GM18909 (cell line): ENCODE results near the gene ADPRHL1.

Experiments used
- ATAC-seq: cut with Tn5 transposase; IDR thresholded peaks from one replicate; pipeline ENCODE4 v1.9.1; 2021; ENCODE audit warnings: mild to moderate bottlenecking; ENCODE audit not compliant: unreplicated experiment, poor library complexity

Gene ADPRHL1

DNA sequence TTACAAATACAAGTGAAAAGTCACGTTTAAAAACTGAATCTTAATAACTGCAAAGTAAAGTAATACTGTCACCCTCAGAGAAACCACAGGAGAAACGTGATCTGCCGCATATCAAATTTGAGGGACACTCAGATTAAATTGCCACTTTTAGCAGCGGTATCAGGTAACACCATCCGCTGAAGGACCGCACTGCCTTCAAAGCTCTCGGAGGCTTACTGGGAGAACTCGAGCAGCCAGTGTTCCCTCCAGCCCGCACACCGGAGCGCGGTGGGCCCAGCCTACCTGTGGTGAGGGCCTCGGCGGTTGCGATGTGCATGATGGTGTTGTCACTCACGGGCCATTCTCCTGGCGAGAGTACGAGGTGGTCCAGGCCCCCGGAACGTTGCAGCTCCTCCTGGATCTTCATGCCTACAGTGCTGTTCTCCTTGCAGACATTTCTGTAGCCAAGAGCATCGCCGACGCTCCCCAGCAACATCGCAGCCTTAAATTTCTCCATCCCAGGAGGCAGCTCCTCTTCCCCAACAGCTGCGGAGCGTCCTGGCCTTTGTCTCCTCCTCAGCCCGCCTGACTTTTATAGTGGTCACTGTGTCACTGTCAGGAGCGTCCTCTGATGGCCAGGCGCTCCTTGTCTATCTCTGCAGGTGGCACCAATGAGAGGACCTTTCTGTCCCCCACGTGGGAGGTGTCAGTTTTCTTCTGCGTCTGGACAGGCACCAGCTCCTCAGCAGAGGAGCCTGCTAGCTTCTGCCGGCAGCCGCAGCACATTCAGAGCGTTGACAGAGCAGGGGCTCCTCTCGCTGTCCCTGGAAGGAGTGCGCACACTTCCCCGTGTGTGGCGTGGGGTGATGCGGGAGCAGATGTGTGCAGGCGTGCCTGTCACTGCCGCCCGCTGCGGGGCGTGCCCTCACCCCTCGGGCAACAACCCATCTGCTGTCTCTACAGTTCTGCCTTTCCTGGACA lies at the start of gene ADPRHL1:
Gene ADPRHL1 (minus strand): TSS at position 547 of the 960 bp plus-strand sequence. CDS start 51 bp downstream, at position 496.
- ATAC-seq = no peak

- no peak for ATAC-seq
Observed at GRCh38 chr13:113502686-113503085, 49.4 kb upstream of the ADPRHL1 start.

- no peak for ATAC-seq
Observed at GRCh38 chr13:113500530-113501265, 47.4 kb upstream of the ADPRHL1 start.

DNA sequence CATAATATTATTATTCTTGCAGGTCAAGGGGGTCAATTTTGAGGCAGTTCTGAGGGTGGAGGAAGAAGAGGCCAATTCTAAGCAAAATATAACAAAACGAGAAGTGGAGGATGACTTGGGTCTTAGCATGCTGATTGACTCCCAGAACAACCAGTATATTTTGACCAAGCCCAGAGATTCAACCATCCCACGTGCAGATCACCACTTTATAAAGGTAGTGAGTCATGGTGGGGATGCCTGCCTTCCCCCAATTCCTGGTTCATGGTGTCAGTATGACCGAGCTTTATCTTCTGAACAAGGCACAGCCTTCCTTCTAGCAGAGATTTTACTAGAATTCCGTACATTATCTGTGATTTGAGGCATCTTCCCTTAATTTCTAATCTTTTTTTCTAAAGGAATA lies 46.6 kb upstream of the ADPRHL1 start:
- no peak for ATAC-seq

- ATAC-seq = no peak
Observed at GRCh38 chr13:113498905-113499304, 45.6 kb upstream of the ADPRHL1 start.

DNA sequence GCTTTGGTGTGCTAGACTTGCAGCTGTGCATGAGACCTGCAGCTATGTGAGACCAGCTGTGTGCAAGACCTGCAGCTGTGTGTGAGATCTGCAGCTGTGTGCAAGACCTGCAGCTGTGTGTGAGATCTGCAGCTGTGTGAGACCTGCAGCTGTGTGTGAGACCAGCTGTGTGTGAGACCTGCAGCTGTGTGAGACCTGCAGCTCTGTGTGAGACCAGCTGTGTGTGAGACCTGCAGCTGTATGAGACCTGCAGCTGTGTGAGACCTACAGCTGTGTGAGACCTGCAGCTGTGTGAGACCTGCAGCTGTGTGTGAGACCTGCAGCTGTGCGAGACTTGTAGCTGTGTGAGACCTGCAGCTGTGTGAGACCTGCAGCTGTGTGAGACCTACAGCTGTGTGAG lies 43.9 kb upstream of the ADPRHL1 start:
- ATAC-seq = no peak

DNA sequence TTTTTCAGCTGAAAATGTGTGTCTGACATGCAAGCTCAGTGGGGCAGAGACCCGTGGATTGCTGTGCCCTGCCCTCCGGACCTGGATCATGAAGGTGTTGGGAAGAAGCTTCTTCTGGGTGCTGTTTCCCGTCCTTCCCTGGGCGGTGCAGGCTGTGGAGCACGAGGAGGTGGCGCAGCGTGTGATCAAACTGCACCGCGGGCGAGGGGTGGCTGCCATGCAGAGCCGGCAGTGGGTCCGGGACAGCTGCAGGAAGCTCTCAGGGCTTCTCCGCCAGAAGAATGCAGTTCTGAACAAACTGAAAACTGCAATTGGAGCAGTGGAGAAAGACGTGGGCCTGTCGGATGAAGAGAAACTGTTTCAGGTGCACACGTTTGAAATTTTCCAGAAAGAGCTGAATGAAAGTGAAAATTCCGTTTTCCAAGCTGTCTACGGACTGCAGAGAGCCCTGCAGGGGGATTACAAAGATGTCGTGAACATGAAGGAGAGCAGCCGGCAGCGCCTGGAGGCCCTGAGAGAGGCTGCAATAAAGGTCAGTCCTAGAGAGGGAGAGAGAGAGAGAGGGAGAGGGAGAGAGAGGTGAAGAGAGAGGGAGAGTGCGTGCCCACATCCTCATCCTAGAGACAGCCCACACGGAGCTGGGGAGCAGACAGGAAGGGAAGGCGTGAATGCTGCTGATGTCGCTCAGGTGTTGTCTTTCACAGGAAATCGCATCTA lies 42.4 kb upstream of the ADPRHL1 start:
- ATAC-seq = no peak

DNA sequence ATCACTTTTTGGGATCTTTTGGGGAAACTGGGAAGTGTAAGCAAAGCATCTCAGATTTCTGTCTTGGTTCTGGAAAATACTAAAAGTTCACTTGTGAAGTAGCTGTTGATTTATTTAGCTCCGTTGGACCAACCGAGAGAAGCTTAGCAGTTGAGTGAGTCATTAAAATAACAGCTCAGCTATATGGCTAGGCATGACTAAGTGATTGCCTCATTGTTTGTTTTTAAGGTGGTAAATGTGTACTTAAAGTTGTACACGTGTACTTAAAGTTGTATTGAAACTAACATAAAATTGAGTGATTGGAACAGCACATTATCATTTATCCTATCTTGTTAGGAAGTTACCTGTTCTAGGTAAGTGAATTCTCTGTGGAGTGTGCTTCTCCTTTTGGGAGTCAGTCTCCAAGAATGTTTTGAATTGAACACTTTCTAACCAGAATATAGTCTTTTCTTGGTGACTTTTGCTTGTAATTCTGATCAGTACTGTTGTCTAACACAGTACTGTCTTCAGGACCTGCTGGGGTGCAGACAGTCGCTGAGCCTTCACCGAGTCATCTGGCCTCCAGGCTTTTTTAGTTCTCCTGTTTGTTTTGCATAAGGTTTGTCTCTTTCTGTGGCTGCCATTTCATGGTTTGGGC lies 40.1 kb upstream of the ADPRHL1 start:
- no peak for ATAC-seq

GRCh38 chr13:113491982-113492381 lies 38.7 kb upstream of the ADPRHL1 start:
- ATAC-seq = no peak

GRCh38 chr13:113491418-113491883 lies 38.2 kb upstream of the ADPRHL1 start:
- ATAC-seq = no peak

GRCh38 chr13:113490496-113491417 lies 37.5 kb upstream of the ADPRHL1 start, which contains the start of gene DCUN1D2:
Gene DCUN1D2, minus strand, starts transcription at chr13:113490711. Its CDS starts 42 bp downstream, at chr13:113490669.
- peak; percentile 86 for ATAC-seq

DNA sequence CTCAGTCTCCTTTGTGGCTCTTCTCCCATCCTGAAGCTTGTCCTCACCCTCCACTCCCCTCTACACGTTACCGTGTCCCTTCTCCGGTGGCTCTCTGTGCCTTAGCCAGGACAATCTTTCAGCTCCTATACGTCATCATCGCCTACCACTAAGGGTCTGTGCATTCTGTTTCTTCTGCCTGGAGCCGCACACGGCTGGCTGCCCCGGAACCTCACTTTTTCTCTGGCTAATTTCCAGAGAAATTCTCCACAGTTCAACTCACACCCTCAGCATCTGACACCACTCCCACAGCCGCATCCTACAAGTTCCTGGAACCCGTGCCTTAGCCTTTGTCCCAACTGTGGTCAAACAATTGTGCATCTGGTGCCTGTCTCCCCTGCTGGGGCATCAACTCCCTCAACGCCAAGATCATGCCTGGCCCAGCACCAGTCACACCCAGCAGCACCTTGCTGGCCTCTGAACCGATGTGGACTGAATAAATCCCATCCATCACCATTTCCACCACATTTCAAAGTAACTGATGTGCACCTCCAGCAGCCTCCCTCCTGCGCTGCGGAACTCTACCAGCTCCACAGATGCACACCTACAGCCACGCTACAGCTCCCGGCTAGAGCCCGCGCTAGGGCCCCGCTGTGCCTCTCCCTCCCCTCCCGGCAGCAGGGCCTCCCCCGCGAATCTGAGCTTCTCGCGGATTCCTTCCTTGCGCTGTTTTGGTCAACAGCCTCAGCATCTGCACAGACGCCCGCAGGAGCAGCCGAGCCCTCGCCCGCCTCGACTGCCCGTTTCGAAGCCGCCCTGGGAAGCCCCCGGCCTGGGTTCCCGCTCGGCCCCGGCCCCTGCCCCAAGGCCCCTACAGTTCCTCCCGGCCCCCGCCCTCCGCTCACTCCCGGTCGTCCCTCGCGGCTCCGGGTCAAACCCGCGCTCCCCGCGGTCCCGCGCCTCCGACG lies 36.5 kb upstream of the ADPRHL1 start:
- ATAC-seq = peak; percentile 24

DNA sequence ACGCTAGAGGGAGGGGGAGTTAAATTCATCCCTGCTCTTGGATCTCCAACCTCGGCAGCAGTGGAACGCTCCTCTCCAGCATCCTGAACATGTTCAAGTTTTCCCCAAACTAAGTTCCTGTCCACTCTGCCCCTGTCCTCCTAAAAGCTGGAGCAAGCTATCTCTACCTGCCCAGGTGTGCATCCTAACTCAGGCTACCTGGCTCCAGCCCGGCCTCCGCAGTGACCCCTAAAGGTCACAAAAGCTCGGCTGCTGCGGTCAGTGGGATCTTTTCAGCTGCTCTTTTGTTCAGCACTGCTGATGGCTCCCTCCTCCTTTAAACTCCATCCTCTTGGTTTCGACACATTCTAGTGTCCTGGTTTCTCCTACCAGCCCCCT lies 35.9 kb upstream of the ADPRHL1 start:
- no peak for ATAC-seq

DNA sequence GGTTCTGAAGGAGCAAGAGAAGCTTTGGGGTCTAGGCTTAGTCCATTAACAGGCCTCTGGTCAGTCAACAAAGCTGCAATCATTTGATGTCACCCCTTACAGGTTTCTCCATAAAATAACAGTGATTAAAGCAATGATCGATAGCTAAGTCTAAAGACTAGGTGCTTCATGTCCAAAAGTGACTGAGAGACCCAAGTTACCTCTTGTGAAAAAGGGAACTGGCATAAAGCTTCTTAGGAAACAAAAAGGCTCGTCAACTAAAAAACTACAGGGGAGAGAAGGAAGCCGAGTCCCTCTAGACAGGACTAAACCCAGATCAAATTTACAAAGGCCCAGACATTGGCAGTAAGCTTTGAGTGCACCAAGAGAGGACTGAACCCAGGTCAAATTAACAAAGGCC lies 35.0 kb upstream of the ADPRHL1 start:
- no peak for ATAC-seq

GRCh38 chr13:113486698-113487097 lies 33.4 kb upstream of the ADPRHL1 start:
- no peak for ATAC-seq

DNA sequence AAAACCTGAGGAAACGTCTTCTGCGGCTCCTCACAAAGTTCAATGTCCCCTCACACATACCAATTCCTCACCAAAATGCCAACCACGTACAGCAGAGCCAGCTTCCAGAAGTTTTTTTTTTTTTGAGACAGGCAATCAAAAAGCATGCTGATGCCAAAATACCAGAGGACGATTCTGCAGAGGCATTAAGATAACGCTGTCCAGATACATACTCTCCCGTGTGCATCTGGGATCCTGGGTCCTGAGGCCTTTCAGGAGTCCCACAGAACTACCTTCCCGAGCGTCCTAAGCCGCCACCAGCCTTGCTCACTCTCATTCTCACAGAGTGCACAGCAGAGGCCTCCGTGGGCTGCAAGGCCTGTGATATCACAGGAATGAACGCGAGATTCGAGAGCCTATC lies 32.3 kb upstream of the ADPRHL1 start:
- ATAC-seq = no peak

DNA sequence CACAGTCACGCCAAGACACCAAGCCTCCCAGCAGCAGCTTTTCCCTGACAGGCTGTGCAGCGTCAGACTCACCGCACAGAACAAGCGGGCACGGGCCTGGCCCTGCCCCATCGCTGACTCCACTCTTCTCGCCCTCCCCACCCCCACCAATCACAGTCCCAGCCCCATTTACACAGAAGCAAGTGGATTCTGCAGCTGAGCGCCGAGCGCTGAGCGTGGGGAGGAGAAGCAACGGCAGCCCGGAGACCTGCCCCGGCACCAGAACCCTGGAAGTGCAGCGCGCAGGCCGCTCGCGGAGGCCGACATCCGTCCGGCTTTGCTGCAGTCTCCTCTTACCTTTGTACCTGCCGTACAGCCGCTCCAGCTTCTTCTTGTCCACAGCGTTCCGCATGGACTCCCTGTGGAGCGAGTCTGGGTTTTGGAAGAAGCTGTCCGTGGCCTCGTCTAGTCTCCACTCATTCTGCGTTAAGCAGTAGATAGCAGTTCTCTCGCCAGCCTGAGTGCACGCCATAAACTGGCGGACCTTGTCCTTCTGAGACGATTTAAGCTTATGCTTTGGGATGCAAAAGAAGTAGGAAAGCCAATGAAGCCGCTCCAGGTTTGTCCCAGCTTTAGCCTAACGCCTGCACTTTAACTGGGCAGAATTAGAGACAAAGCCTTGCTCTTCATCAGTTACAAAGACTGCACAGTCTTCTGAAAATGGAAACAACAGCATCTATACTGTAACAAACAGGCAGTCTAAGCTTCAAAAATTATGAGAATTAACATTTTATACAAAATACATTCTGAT lies 30.4 kb upstream of the ADPRHL1 start:
- no peak for ATAC-seq
